Peyer's patch (tissue), 4 donors: ENCODE data around the gene EPB42.
"Not testable (repeated sequence)": the region's sequence is repeated elsewhere in the genome, so short reads cannot be mapped to it uniquely, and the experiment has no call there.

Experiments used
- POLR2A ChIP-seq, 2 donors: fragments of 450-650 bp; IDR thresholded peaks; one replicate each; pipeline ENCODE4 v1.5.1; 2017; ENCODE audit warnings: antibody characterized with exemption in 2 of 2, mild to moderate bottlenecking in 2 of 2, moderate library complexity in 2 of 2
- TF ChIP-seq, protein P1 (sequence below), 6 experiments: fragments of 450-650 bp in 4 of 6; fragments of 200-600 bp in 2 of 6; sonication (generic) in 1 of 6; IDR thresholded peaks; one replicate each; pipeline ENCODE4 v1.5.1; 2017 to 2019; ENCODE audit warnings: antibody characterized with exemption in 6 of 6, mild to moderate bottlenecking in 3 of 6, moderate library complexity in 1 of 6

DNA sequence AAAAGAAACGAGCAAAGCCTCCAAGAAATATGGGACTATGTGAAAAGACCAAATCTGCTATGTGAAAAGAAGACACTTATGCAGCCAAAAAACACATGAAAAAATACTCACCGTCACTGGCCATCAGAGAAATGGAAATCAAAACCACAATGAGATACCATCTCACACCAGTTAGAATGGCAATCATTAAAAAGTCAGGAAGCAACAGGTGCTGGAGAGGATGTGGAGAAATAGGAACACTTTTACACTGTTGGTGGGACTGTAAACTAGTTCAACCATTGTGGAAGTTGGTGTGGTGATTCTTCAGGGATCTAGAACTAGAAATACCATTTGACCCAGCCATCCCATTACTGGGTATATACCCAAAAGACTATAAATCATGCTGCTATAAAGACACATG is 43.7 kb downstream of the EPB42 start:
- TF ChIP-seq, protein P1, sequence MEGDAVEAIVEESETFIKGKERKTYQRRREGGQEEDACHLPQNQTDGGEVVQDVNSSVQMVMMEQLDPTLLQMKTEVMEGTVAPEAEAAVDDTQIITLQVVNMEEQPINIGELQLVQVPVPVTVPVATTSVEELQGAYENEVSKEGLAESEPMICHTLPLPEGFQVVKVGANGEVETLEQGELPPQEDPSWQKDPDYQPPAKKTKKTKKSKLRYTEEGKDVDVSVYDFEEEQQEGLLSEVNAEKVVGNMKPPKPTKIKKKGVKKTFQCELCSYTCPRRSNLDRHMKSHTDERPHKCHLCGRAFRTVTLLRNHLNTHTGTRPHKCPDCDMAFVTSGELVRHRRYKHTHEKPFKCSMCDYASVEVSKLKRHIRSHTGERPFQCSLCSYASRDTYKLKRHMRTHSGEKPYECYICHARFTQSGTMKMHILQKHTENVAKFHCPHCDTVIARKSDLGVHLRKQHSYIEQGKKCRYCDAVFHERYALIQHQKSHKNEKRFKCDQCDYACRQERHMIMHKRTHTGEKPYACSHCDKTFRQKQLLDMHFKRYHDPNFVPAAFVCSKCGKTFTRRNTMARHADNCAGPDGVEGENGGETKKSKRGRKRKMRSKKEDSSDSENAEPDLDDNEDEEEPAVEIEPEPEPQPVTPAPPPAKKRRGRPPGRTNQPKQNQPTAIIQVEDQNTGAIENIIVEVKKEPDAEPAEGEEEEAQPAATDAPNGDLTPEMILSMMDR (IDR thresholded peaks at IDR 0.05), result not testable (repeated sequence)
- TF ChIP-seq POLR2A (IDR thresholded peaks at IDR 0.05), result not testable (repeated sequence)
